DOHH2 (cell line): Measurements from ENCODE around the gene FGF1.

Experiments
- CTCF ChIP-seq: fragments of 200-600 bp; sonication (generic); IDR thresholded peaks from one replicate; pipeline ENCODE4 v1.5.1; 2014; ENCODE audit warnings: antibody characterized with exemption, mild to moderate bottlenecking, low read depth, low read length; ENCODE audit not compliant: poor library complexity, severe bottlenecking
- EZH2phosphoT487 ChIP-seq: fragments of 200-600 bp; sonication (generic); IDR thresholded peaks from 2 replicates; pipeline ENCODE4 v1.6.1; 2017; ENCODE audit warnings: borderline replicate concordance, mild to moderate bottlenecking, antibody characterized with exemption, low read length, moderate library complexity, mixed read lengths

DNA sequence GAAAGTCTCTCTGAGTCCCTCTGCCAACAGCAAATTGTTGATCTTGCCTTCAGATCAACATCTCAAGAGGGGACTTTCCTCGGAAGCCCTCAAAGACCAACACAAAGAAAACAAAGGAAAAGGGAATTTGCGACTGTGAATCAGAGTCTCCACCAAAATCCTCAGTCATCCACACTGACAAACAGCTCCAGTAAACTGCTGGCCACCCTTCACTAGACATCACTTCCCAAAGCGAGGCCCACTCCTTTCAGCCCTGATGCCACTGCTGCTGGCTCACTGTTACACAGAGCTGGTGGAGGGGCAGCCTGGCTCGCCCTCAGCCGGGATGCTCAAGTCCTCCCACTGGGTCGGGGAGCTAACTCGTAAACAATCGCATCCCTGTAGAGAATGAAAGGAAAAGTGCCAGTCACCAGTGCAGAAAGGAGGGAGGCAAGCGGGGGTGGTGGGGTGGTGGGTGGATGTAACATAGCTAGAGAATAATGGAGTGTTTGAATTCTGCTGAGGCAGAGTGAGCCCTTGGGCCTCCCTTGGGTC lies 1.3 kb downstream of the FGF1 start:
- TF ChIP-seq CTCF (no peak), EZH2phosphoT487 (no peak)
